Activated CD8-positive, alpha-beta memory T cell treated with anti-CD3 and anti-CD28 coated beads, Interleukin-2, amount 50 U/mL, for 48 hours (primary cell): ENCODE data around the gene LMX1A.

Experiments used
- DNase-seq: peaks from one replicate; pipeline ENCODE4 v3.0.0-alpha.2; 2020

LMX1A gene

DNA sequence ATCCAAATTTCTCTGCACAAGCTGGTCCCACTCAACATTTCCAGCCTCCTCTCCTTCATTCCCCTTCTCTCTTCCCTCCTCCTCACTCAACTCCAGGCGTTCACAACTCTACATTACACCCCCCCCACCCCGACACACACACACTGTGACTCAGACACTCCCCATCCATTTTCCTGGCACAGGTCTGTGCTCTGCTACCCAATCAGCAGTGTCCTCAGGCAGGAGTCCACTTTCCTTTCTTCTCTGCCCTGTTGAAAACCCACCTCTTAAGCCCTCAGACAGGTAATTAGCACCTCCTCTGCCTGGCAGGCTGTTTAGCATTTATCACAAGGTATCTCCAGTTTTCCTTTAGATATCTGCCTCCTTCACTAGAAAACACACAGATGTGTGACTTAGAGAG is 8.8 kb upstream of the LMX1A start:
- DNase-seq, result no peak

- DNase-seq, result no peak
Measured at GRCh38 chr1:165364568-165365133, 8.1 kb upstream of the LMX1A start.

GRCh38 chr1:165356876-165357275 is 361 bp upstream of the LMX1A start:
- DNase-seq, result no peak

DNA sequence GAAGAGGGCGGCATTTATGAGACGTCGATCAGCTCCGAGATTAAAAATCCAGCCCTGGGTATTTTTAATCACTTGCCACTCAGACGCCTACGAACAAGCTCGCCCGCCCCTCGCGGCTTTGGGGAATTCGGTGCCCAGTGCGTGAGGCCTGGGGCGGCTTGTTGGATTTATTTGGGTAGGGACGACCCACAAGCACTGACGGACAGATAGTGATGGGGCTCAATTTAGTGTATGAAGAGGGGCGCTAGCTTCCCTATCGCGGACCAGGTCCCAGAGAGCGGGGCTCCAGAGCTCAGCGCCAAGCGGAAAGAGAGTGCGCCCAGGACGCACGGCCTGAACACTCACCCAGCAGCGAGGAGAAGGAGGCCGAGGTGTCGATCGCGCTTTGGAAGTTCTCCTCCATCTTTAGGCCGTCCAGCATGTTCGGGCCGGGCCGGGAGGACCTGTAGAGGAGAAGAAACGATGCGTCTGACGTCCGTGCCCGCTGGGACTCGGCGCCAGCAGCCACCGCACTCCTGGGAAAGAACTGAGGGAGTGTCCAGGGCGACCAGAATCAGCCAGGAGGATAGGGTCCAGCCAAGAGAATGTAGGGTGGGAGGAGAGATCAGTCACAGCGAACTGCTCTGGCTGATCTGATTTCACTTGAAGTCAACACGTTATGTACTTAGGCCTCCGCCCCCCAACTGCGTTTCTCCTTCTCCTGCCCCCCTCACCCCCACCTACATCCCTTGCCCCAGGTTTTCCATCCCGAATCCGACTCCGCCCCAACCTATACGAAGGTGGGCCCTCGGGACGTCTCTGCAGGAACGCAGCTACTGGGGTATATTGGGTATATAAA is 1.2 kb downstream of the LMX1A start:
- DNase-seq, result no peak

DNA sequence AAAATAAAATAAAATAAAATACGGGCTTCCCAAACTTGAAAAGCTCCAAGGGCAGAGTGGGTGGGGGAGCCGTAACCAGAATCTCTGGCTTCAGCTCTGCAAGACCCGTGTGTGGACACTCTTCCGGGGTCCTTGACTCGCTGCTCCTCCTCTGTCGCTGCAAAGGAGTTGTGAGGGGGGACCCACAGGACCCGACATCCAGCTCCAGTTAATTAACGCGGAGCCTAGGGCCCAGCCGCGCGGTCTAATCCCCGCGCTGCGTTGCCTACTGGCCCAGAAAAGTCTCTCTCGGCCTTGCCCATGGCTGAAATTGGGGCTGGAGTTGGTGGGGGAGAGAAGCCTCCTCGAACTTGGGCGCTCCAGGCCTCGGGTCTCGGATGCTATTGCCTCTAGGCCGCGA is 1.8 kb downstream of the LMX1A start:
- DNase-seq, result no peak

DNA sequence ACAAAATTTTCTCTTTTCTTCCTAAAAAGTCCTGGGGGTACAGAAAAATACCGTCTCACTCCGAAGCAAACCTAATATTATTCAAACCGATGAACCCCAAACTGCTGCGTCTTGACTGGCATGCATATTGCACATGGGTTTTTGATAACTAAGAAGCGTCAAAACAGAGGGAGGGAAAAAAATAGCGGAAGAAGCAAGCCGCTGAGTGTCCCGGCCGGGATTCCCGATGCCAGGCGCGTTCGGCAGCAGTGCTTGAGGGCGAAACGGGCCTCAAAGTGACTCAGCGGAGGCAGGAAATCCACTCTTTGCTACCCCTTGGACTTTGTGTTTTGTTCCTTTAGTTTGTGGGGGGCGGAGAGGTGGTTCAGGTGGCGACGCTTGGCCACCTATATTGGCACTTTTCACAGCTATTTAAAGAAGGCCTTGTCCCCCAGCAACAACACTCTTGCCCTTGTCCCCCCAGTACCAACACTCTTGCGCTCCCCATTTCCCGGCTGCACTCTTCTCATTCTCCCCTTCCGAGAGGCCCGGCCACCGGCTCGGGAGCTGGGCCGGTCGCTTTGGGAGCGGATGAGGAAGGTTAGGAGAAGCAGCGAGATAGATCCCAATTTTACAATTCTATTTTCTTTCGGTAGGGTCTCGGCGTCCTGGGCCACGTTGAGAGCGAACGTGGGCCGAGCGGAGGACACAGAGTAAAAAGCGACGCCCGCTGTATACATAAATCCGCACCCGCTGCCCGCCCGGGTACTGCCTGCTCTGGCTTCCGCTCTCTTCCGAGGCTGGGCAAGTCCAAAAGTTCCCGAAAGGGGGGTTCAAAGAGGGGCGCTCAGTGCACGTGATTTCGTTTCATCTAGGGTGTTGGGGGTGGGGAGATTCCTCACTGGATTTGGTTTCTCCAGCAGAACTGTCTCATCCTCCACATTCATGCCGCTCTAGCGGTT is 2.5 kb downstream of the LMX1A start:
- DNase-seq, result no peak

- DNase-seq, result peak; percentile 55
Measured at GRCh38 chr1:165352442-165353293, 3.8 kb downstream of the LMX1A start.

GRCh38 chr1:165351863-165352441 is 4.6 kb downstream of the LMX1A start:
- no peak for DNase-seq

DNA sequence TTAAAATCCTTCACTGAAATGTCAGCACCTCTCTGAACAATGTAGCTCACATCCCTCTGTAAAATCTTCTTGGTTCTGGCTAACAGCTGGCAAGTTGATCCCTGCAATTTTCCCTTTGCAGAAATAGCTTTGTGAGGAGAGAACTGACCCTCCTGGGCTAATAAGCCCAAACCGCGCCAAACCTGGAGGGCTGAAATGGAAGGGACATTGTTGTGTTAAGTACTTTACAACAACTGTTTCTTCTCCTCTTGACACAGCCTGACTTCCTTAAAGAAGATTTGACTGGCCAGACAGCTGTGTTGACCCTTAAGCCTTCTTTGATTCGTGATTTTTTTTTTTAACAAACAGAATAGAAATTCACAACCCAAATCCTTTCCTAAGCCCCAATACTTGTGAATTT is 5.7 kb downstream of the LMX1A start:
- DNase-seq, result no peak

- no peak for DNase-seq
Measured at GRCh38 chr1:165345502-165345901, 11.0 kb downstream of the LMX1A start.

DNA sequence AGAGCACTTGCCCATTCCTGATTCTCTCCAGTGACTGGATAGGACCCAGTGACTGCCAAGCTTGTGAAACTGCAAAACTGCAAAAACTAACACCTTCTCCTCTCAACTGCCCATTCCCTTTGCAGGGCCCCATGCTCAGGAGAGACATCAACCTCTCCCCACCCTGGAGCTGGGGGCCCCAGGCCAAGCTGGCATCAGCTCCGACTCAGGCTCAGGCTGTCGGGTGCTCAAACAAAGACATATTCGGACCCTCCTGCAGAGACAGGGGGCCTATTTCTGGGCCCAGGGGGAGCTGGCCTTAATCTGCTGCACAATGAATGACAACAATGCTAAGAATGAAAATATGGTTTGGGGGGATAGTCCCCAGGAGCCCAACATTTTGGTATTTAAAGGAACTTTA is 11.8 kb downstream of the LMX1A start:
- DNase-seq, result no peak

DNA sequence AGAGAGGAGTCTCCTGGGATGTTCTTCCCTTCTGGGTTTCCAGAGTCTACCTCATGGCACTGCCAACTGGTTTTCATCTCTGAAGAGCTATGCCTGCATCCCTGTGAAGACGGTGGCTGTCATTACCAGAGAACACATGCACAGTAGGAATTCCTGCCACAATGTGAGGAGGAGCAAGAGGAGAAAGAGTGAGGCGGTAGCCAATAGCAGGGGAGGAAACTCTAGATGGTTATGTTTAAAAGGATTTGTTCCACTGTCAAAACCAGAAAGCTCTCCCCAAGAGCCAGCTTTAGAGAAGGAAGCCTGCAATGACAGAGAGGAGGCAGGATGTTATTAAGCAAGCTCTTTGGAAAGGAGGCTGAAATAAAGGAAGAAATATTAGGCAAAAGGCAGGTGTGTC is 12.3 kb downstream of the LMX1A start:
- DNase-seq, result no peak

DNA sequence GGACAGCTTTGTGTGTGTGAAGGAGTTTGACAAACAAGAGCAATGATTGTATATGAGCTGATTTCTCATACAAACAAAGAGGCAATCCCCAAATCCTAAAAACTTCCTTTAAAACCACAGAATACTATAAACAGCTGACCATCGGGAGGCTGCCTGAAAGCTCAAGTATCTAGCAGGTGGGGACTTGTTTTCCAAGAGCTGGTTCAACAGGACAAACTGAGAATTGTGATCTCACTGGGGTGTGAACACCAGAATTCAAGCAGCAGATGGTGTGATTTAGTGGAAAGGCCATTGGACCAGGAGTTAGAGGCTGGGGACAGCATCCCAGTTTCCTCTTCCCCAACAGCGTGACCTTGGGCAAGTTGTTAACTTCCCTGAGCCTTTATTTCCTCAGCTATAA is 13.9 kb downstream of the LMX1A start:
- DNase-seq, result no peak

GRCh38 chr1:165342168-165342567 is 14.3 kb downstream of the LMX1A start:
- DNase-seq, result no peak

GRCh38 chr1:165339164-165339563 is 17.4 kb downstream of the LMX1A start:
- no peak for DNase-seq

GRCh38 chr1:165330483-165330882 is 26.0 kb downstream of the LMX1A start:
- DNase-seq, result no peak

GRCh38 chr1:165329104-165329503 is 27.4 kb downstream of the LMX1A start:
- DNase-seq, result no peak

GRCh38 chr1:165328136-165328535 is 28.4 kb downstream of the LMX1A start:
- no peak for DNase-seq

- no peak for DNase-seq
Measured at GRCh38 chr1:165327538-165327937, 29.0 kb downstream of the LMX1A start.

DNA sequence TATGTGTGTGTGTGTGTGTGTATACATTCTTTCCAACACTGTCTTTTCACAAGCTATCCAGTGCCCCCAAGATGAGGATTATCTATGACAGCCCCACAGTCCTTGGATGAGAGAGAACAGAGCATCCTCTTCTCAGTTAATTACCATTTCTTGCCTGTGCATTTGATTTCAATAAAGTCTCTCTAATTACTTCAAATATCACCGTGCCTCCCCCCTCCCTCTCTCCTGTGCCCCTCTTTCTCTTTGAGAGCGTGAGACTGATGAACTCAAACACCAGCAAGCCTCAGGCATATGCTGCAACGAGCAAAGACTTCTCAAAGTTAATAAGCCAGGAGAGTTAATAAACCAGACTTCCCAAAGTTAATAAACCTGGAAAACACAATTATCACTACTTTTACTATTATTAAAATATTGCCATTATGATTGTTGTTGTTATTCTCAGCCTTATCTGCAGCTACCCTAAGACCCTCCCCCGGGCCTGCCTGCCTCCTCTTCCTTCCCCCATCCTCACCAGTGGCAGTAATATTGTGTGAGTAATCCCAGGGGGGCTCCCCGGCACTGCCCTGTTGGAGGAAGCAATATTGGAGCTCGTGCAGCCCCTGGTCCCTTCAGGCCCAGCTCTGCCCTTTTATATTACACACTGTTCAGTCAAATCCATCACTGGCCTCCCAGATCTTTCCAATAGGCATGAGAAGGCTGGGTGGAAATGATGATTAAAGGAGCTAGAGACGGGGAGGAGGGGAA is 30.9 kb downstream of the LMX1A start:
- no peak for DNase-seq

GRCh38 chr1:165324050-165324449 is 32.5 kb downstream of the LMX1A start:
- no peak for DNase-seq

GRCh38 chr1:165317612-165318011 is 38.9 kb downstream of the LMX1A start:
- DNase-seq, result no peak
